ENCODE data around the gene BCKDHB. TPM values are rescaled to one million over a fixed set of nuclear protein-coding genes. Genes with fewer than 3 reads are reported as not detected.

Gene BCKDHB
- total and polyA plus RNA-seq, 2 donors (not counting 3 experiments of a cell fraction or from before 2014, with no cell fraction given), result 5.6 to 12.2 TPM

DNA sequence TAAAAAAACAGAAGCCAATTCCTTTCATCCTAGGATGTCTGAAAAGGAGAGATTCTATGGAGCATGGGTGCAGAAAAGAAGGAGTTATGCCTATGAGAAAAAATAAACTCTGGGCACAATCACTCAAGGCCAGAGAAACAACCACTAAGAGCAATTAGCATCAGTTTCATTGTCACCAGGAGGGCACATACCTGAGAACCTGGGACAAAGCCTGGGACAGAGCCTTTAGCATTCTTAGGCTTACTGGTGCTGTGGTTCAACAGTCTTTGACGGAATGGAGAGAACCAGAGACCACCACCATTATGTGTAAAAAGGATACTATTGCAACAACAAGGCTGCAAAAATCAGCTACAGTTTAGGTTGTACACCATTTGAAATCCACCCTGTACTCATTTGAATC lies 29.4 kb upstream of the BCKDHB start:
- no peak overlapping the region for H3K4me3 ChIP-seq (replicated peaks in 1 of 3; ENCODE audit: insufficient read depth in 1 of 3, low read depth in 1 of 3, low read length in 3 of 3)
- FAIRE-seq (no peak), DNase-seq (ENCODE audit: low read depth, low spot score) (no peak)
- H3K27ac ChIP-seq (ENCODE audit: insufficient read depth, low read depth, low read length), result no peak overlapping the region
- no peak overlapping the region for H2AFZ ChIP-seq (ENCODE audit: low read depth, low read length)
- H3K36me3 ChIP-seq (ENCODE audit: control insufficient read depth in 2 of 2, extremely low read depth in 1 of 2, insufficient read depth in 2 of 2, low read length in 2 of 2), result no peaks in the 10 kb centered on the region
- no peak for TF ChIP-seq JUN (IDR thresholded peaks at IDR 0.05; ENCODE audit: borderline replicate concordance, insufficient read depth, insufficient read length, low read depth)
- no peak for TF ChIP-seq MYC (IDR thresholded peaks at IDR 0.05; ENCODE audit: low read depth, low read length)
- no peak for TF ChIP-seq MAX (IDR thresholded peaks at IDR 0.05; ENCODE audit: insufficient read depth, insufficient read length)
- TF ChIP-seq CTCF (IDR thresholded peaks at IDR 0.05; ENCODE audit: extremely low read depth in 1 of 2, insufficient read depth in 1 of 2, low read depth in 1 of 2, low read length in 2 of 2), result no peak
- TF ChIP-seq FOS (IDR thresholded peaks at IDR 0.05; ENCODE audit: borderline replicate concordance, insufficient read depth, low read length), result no peak
- TF ChIP-seq POLR2AphosphoS5 (IDR thresholded peaks at IDR 0.05; ENCODE audit: insufficient read depth, low read depth, low read length), result no peak
- no peak for TF ChIP-seq GATA2 (IDR thresholded peaks at IDR 0.05; ENCODE audit: insufficient read depth, insufficient read length, low read depth, low read length)
- intact Hi-C loops (cut with micrococcal nuclease) (no loop called here), dilution Hi-C loops (cut with MboI; ENCODE audit: extremely low pct_ligation_motif_present, low sequenced_read_pairs) (no loop called here)
- no peak overlapping the region for H3K9ac ChIP-seq (replicated peaks; ENCODE audit: extremely low read depth, insufficient read depth, low read length)
- no peaks in the 10 kb centered on the region for H4K20me1 ChIP-seq (replicated peaks; ENCODE audit: control insufficient read depth, extremely low read depth, insufficient read depth, low read length)
- ChIA-PET POLR2A (no interaction called here), CTCF (no interaction called here)
- no TSS peak for BruUV-seq (replicated peaks)
- H3K27me3 ChIP-seq (ENCODE audit: control insufficient read depth in 2 of 2, insufficient read depth in 2 of 2, low read length in 2 of 2), result peaks cover 9 to 13% of the 10 kb centered on the region in 2 experiments
- H3K9me3 ChIP-seq (replicated peaks; ENCODE audit: control insufficient read depth, insufficient read depth, low read length), result no peaks in the 10 kb centered on the region
- H3K9me1 ChIP-seq (replicated peaks; ENCODE audit: control insufficient read depth, extremely low read depth, insufficient read depth, low read length), result no peaks in the 10 kb centered on the region
- no peaks in the 10 kb centered on the region for H3K4me1 ChIP-seq (ENCODE audit: control insufficient read depth, extremely low read depth, insufficient read depth, low read length)
- H3K79me2 ChIP-seq (ENCODE audit: control insufficient read depth, insufficient read depth, low read length), result no peaks in the 10 kb centered on the region
- no peak overlapping the region for H3K4me2 ChIP-seq (ENCODE audit: insufficient read depth, low read length)

Data from endothelial cell of umbilical vein (primary cell).